Smooth muscle cell of the brain vasculature (primary cell): Measurements from ENCODE around the gene LAMC3.

ENCODE experiments used
- DNase-seq: peaks from one replicate; pipeline ENCODE4 v3.0.0-alpha.2; 2012; ENCODE audit warnings: low read depth, low spot score

Gene LAMC3

DNA sequence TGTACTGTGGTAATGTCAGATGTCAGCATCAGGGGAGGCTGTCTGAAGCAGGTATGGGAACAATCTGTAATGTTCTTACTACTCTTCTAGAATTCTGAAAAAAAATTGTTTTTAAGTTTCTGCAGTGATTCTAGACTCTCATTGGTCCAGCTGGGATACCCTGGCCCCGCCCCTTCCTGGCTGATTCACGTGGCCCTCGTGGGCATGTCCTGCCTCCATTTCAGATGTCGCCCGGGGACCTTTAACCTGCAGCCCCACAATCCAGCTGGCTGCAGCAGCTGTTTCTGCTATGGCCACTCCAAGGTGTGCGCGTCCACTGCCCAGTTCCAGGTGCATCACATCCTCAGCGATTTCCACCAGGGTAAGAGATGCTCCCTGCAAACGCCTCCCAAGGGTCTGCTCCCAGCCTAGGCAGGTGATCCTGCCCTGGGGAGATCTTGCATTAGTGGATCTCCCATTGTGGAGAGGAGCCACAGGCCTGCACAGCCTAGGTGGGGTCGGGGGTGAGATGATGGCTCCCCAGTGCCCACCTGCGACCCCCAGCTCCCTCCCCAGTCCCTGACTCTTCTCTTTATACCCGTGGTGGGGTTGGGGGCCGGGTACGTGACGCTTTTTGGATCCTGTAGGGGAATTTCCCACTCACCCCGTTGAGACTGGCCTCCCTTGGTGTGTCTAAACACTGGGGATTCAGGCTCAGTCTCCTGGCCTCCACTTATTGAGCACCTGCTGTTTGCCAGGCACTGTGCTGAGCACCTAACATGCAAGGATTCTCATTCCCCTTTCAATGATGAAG is 36.5 kb downstream of the LAMC3 start:
- DNase-seq, result no peak

DNA sequence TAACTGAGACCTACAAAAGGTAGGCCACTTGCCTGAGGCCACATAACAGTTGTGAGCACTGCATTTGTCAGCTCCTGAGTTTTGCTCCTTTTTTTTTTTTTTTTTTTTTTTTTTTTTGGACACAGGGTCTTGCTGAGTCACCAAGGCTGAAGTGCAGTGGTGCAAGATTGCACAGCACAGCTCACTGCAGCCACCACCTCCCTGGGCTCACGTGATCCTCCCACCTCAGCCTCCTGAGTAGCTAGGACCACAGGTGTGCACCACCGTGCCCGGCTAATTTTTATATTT is 37.1 kb downstream of the LAMC3 start:
- DNase-seq, result no peak

- DNase-seq, result peak; percentile 28
Observed at GRCh38 chr9:131046581-131047202, 37.7 kb downstream of the LAMC3 start.

DNA sequence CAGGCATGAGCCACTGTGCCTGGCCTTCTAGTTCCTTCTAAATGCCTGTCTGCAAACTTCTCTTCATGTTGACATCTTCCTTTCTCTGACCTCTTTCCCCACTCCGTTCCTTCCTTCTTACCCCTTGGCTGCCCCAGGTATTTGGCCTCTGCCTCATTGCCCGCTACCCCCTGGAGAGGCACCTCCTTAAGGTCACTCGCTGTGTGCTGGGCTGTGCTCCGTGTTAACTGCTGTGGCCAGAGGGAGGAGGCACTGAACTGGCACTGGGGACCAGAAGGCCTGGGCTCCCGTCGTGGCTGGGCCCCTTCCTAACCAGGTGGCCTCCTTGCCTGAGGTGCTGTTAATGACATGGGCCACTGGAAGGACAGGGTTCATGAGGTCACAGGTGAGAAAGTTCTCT is 39.4 kb downstream of the LAMC3 start:
- DNase-seq, result no peak

DNA sequence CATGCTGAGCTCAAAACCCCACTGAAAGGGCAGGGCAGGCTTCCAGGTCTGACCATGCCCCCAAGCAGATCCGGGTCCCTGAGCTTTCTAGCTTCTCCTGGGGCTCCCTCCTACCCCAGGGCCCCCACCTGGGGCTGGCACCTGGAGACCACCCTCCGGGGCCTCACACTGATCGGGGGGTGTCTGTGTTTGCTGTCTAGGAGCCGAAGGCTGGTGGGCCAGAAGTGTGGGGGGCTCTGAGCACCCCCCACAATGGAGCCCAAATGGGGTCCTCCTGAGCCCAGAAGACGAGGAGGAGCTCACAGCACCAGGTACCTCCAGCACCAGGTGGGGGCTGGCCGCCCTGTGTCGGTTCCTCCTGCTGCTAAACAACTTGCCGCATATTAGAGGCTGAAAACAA is 39.8 kb downstream of the LAMC3 start:
- DNase-seq, result no peak

GRCh38 chr9:131049829-131050715 is 41.1 kb downstream of the LAMC3 start:
- no peak for DNase-seq

DNA sequence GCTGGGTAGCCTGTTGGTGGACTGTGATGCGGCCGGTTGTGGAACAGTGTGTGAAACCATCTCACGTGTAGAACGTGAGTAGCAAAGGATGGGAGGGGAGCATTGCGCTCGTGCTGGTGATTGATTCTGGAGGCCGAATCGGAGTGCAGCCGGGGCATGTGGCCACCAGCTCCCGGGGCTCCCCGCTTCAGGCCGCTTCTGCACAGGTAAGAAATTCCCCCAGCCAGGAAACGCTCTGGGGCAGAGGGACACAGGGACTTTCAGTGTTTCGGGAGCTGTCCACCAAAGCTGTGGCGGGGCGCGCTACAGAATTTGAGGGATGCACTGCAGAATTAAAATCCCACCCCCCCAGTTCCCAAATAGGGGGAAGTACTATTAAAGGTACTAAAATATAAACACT is 41.9 kb downstream of the LAMC3 start:
- no peak for DNase-seq

- no peak for DNase-seq
Observed at GRCh38 chr9:131051592-131052517, 42.9 kb downstream of the LAMC3 start.

DNA sequence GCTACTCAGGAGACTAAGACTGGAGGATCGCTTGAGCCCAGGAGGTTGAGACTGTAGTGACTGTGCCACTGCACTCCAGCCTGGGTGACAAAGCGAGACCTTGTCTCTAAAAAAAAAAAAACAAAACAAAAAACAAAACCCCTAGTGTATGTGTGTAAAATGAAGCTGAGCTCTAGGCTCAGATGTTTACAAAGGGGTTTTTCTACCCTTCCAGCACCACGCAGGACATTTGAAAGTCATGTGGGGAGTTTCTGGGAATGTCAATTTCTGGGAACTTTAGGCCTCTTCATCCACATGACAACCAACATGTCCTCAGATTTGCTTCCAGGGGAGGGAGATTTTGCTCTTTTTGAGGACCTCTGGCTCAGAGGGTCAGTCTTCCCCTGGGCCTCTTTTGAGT is 44.9 kb downstream of the LAMC3 start:
- DNase-seq, result no peak

DNA sequence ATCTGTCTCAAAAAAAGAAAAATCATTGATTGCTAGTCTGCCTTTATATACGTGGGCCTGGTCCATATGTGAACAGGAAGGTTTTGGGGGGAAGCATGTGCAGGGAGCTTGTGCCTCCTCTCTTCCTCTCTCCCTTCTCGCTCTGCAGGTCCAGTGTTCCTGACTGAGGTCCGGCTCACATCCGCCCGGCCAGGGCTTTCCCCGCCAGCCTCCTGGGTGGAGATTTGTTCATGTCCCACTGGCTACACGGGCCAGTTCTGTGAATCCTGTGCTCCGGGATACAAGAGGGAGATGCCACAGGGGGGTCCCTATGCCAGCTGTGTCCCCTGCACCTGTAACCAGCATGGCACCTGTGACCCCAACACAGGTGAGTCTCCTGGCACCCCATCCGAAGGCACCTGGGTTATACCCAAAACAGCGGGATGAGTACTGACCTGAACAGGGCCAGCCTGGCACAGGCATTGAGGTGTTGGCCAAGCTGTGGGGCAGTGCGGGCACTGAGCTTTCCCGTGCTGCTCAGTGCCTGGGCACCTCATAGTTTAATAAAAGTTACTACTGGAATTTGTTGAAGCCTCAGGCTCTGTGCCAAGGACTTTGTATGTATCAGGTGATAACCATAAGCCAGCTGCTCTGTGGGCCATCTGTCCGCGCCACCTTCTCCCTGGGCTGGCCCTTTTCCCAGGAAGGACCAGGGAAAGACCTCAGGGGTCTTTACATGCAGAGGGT is 48.0 kb downstream of the LAMC3 start:
- DNase-seq, result no peak

GRCh38 chr9:131060900-131061630 is 52.1 kb downstream of the LAMC3 start:
- no peak for DNase-seq

- no peak for DNase-seq
Observed at GRCh38 chr9:131062969-131063368, 54.0 kb downstream of the LAMC3 start.

DNA sequence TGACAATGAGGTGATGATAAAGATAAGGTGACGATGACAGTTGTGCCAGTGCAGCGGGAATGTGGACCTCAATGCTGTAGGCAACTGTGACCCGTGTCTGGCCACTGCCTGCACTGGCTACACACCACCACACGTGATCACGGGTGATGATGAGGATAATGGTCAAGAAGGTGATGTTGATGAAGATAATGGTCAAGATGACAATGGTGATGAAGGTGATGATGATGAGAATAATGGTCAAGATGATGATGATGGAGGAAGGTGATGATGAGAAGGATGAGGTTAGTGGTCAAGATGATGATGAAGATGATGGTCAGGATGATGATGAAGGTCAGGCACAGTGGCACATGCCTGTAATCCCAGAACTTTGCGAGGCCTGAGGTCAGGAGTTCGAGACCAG is 56.6 kb downstream of the LAMC3 start:
- no peak for DNase-seq

GRCh38 chr9:131067625-131068024 is 58.7 kb downstream of the LAMC3 start:
- no peak for DNase-seq

DNA sequence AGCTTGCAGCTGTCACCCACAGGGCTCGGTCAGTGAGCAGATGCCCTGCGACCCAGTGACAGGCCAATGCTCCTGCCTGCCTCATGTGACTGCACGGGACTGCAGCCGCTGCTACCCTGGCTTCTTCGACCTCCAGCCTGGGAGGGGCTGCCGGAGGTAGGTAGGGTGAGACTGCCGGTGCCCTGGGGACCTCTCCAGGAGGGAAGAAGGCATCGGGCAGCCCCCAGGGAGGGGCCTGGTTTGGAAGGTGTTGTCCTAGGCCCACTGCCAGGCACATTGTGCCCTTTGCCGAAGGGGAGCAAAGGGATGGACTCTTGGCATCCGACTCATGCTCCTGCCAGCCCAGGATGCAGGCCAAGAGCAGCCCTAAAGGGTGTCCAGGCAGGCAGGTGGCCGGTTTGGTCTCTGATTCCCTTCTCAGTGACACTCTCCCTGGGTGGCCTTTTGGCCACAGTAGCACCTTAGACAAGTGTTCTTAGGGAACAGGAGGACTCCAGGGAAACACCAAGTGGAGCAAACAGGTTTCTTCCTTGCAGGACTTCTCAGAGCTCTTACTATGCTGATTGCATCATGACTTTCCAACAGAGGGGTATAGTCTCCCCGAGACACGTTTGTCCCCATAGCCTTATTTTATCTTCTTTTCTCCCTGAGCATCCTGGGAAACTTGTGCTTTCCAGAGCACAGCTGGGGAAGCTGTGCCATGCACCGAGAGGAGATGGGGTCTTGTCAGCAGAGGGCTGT is 59.3 kb downstream of the LAMC3 start:
- DNase-seq, result no peak

DNA sequence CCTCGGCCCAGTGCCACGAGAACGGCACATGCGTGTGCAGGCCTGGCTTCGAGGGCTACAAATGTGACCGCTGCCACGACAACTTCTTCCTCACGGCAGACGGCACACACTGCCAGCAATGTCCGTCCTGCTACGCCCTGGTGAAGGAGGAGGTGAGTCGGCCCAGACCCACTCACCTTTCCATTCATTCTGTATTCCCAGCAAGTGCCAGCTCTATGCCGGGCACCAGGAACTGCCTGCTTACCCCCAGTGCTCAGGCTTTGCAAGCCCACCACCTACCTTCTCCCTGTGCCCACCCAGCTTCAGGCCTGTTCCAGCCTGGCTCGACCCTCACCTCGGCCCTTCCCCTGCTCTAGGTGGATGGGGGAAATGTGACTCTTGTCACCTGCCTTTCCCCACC is 60.7 kb downstream of the LAMC3 start:
- DNase-seq, result no peak

GRCh38 chr9:131072107-131072870 is 63.3 kb downstream of the LAMC3 start:
- DNase-seq, result no peak

GRCh38 chr9:131072871-131073237 is 63.9 kb downstream of the LAMC3 start:
- no peak for DNase-seq
